ENCODE data around the gene PROX2.

Gene PROX2

DNA sequence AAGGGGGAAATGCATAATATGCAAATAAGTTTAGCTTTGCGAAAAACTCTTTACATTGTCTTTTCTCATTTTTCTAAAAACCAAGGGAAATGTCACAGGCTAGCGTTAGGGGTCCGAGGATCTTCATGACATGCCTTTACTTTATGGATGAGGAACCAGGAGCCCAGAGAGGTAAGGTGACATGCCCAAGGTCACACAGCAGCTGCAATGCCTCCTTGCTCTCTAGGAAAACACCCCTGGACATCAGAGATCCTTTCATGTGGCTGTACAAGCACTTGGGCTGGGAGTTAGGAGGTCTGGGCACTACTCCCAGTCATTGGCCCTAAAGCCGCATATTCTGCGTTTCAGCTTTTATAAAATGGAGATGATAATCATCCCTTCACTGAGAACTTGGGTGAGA, 741 bp downstream of the PROX2 start:
- no peaks in the 10 kb centered on the region for H4K20me1 ChIP-seq (ENCODE audit: insufficient read depth, low read length)

DNA sequence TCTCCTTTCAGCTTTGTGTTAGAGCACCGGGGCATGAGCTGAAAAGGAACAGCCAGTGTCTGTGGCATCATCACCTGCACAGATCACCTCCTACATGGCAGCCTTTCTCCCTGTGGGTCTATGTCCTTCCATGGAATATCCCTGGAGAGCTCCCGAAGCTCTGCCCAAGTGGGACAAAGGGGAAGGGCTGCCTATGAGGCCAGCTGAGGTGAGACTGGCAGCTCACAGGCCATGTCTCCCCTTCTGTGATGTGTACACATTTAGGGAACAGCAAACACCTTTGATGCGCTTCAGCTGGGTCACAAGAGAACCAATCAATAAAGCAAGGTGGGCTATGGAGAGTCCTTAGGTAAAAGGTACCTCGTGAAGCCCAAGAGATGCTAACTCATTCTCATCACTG, 4.1 kb downstream of the PROX2 start:
- Histone ChIP-seq H3K27ac (ENCODE audit: low read length) (no peak overlapping the region), H3K4me2 (ENCODE audit: insufficient read depth, low read length) (no peak overlapping the region), H3K9ac (ENCODE audit: low read depth, low read length) (no peak overlapping the region), H3K4me3 (ENCODE audit: low read depth in 1 of 2, low read length in 2 of 2) (no peak overlapping the region), H3K9me3 (ENCODE audit: insufficient read depth, low read length, severe bottlenecking) (no peaks in the 10 kb centered on the region), H2AFZ (ENCODE audit: low read depth, low read length) (no peak overlapping the region), H3K4me1 (ENCODE audit: insufficient read depth, low read length) (peaks cover 3% of the 10 kb centered on the region; the same call in 1 of the 2 replicates), H4K20me1 (ENCODE audit: insufficient read depth, low read length) (no peaks in the 10 kb centered on the region), H3K36me3 (ENCODE audit: insufficient read depth, low read length) (no peaks in the 10 kb centered on the region), H3K27me3 (ENCODE audit: insufficient read depth, low read length, poor library complexity) (no peaks in the 10 kb centered on the region), H3K79me2 (ENCODE audit: insufficient read depth, low read length) (no peaks in the 10 kb centered on the region)
- DNase-seq (no peak), ATAC-seq (ENCODE audit: insufficient read depth, low read depth) (no peak)
- TF ChIP-seq, protein P1, sequence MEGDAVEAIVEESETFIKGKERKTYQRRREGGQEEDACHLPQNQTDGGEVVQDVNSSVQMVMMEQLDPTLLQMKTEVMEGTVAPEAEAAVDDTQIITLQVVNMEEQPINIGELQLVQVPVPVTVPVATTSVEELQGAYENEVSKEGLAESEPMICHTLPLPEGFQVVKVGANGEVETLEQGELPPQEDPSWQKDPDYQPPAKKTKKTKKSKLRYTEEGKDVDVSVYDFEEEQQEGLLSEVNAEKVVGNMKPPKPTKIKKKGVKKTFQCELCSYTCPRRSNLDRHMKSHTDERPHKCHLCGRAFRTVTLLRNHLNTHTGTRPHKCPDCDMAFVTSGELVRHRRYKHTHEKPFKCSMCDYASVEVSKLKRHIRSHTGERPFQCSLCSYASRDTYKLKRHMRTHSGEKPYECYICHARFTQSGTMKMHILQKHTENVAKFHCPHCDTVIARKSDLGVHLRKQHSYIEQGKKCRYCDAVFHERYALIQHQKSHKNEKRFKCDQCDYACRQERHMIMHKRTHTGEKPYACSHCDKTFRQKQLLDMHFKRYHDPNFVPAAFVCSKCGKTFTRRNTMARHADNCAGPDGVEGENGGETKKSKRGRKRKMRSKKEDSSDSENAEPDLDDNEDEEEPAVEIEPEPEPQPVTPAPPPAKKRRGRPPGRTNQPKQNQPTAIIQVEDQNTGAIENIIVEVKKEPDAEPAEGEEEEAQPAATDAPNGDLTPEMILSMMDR (IDR thresholded peaks at IDR 0.05; ENCODE audit: borderline replicate concordance, extremely low read depth, low read length, poor library complexity, severe bottlenecking), result no peak
- TF ChIP-seq EZH2 (IDR thresholded peaks at IDR 0.05; ENCODE audit: borderline replicate concordance, low read depth, low read length, severe bottlenecking), result no peak

More for the DNA sequence above, 741 bp downstream of the PROX2 start:
- no peak overlapping the region for H3K4me2 ChIP-seq (ENCODE audit: insufficient read depth, low read length)
- no peaks in the 10 kb centered on the region for H3K36me3 ChIP-seq (ENCODE audit: insufficient read depth, low read length)
- TF ChIP-seq EZH2 (IDR thresholded peaks at IDR 0.05; ENCODE audit: borderline replicate concordance, low read depth, low read length, severe bottlenecking), result no peak
- TF ChIP-seq, protein P1 (IDR thresholded peaks at IDR 0.05; ENCODE audit: borderline replicate concordance, extremely low read depth, low read length, poor library complexity, severe bottlenecking), result no peak
- no peak overlapping the region for H3K9ac ChIP-seq (ENCODE audit: low read depth, low read length)
- no peak overlapping the region for H3K27ac ChIP-seq (ENCODE audit: low read length)
- no peak for DNase-seq
- H3K9me3 ChIP-seq (ENCODE audit: insufficient read depth, low read length, severe bottlenecking), result no peaks in the 10 kb centered on the region
- no peak overlapping the region for H3K4me3 ChIP-seq (ENCODE audit: low read depth in 1 of 2, low read length in 2 of 2)
- H2AFZ ChIP-seq (ENCODE audit: low read depth, low read length), result no peak overlapping the region
- no peaks in the 10 kb centered on the region for H3K79me2 ChIP-seq (ENCODE audit: insufficient read depth, low read length)
- H3K4me1 ChIP-seq (ENCODE audit: insufficient read depth, low read length), result peaks cover 3% of the 10 kb centered on the region; the same call in 1 of the 2 replicates
- ATAC-seq (ENCODE audit: insufficient read depth, low read depth), result no peak
- H3K27me3 ChIP-seq (ENCODE audit: insufficient read depth, low read length, poor library complexity), result no peaks in the 10 kb centered on the region

DNA sequence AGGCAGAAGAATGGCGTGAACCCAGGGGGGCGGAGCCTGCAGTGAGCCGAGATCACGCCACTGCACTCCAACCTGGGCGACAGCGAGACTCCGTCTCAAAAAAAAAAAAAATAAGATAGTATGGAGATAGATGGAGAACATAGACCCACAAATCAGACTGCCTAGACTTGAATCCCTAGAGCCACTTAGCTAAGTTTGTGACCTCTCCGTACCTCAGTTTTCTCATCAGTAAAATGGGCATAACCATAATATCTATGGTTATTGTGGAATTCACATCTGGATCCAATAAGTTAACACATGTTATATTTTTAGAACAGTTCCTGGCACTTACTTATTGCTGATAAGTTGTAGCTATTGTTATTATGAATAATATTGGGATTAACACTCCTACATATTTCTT, 7.2 kb downstream of the PROX2 start:
- Histone ChIP-seq H3K27ac (ENCODE audit: low read length) (no peak overlapping the region), H3K9ac (ENCODE audit: low read depth, low read length) (no peak overlapping the region), H3K36me3 (ENCODE audit: insufficient read depth, low read length) (no peaks in the 10 kb centered on the region), H2AFZ (ENCODE audit: low read depth, low read length) (no peak overlapping the region), H3K4me1 (ENCODE audit: insufficient read depth, low read length) (no peaks in the 10 kb centered on the region), H3K27me3 (ENCODE audit: insufficient read depth, low read length, poor library complexity) (no peaks in the 10 kb centered on the region), H3K4me2 (ENCODE audit: insufficient read depth, low read length) (no peak overlapping the region), H3K9me3 (ENCODE audit: insufficient read depth, low read length, severe bottlenecking) (no peaks in the 10 kb centered on the region), H3K4me3 (ENCODE audit: low read depth in 1 of 2, low read length in 2 of 2) (no peak overlapping the region), H4K20me1 (ENCODE audit: insufficient read depth, low read length) (no peaks in the 10 kb centered on the region), H3K79me2 (ENCODE audit: insufficient read depth, low read length) (no peaks in the 10 kb centered on the region)
- no peak for DNase-seq
- ATAC-seq (ENCODE audit: insufficient read depth, low read depth), result no peak
- TF ChIP-seq, protein P1 (IDR thresholded peaks at IDR 0.05; ENCODE audit: borderline replicate concordance, extremely low read depth, low read length, poor library complexity, severe bottlenecking), result no peak
- TF ChIP-seq EZH2 (IDR thresholded peaks at IDR 0.05; ENCODE audit: borderline replicate concordance, low read depth, low read length, severe bottlenecking), result no peak

DNA sequence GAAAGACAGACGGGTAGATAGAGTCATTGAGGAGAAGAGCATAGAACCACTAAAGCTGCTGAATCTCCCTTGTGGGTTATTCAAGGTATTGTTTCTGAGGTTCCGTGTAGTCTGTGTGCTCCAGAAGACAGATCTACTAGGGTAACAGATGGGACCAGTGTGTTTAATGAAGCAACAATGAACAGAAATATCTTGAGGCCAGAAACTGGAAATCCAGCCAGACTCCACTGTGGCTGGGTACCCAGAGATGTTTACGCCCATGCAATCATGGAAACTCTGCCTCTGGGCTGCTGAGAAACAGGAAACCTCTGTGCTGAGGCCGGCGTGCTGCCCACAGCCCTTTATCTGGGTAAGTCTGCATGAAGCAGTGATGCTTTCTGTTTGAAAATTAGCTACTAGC, 8.3 kb downstream of the PROX2 start:
- Histone ChIP-seq H3K4me1 (ENCODE audit: insufficient read depth, low read length) (no peaks in the 10 kb centered on the region), H3K4me2 (ENCODE audit: insufficient read depth, low read length) (no peak overlapping the region), H3K36me3 (ENCODE audit: insufficient read depth, low read length) (no peaks in the 10 kb centered on the region), H3K9me3 (ENCODE audit: insufficient read depth, low read length, severe bottlenecking) (no peaks in the 10 kb centered on the region), H3K27me3 (ENCODE audit: insufficient read depth, low read length, poor library complexity) (no peaks in the 10 kb centered on the region), H3K27ac (ENCODE audit: low read length) (no peak overlapping the region), H3K79me2 (ENCODE audit: insufficient read depth, low read length) (no peaks in the 10 kb centered on the region), H4K20me1 (ENCODE audit: insufficient read depth, low read length) (no peaks in the 10 kb centered on the region), H3K4me3 (ENCODE audit: low read depth in 1 of 2, low read length in 2 of 2) (no peak overlapping the region), H2AFZ (ENCODE audit: low read depth, low read length) (no peak overlapping the region), H3K9ac (ENCODE audit: low read depth, low read length) (no peak overlapping the region)
- TF ChIP-seq, protein P1 (IDR thresholded peaks at IDR 0.05; ENCODE audit: borderline replicate concordance, extremely low read depth, low read length, poor library complexity, severe bottlenecking), result no peak
- TF ChIP-seq EZH2 (IDR thresholded peaks at IDR 0.05; ENCODE audit: borderline replicate concordance, low read depth, low read length, severe bottlenecking), result no peak
- DNase-seq, result no peak
- ATAC-seq (ENCODE audit: insufficient read depth, low read depth), result peak; percentile 44; the same call in 1 of the 3 replicates
